COLO668 (cell line): ENCODE results near the gene TBC1D10A.

Source experiments
- DNase-seq: peaks from one replicate; lab custom pipeline; 2025; ENCODE audit not compliant: unreplicated experiment; lab: John Stamatoyannopoulos, UW

TBC1D10A gene

GRCh38 chr22:30302810-30303138 is 24.0 kb downstream of the TBC1D10A start:
- no peak for DNase-seq

GRCh38 chr22:30301995-30302809 is 24.5 kb downstream of the TBC1D10A start:
- no peak for DNase-seq

GRCh38 chr22:30299322-30299721 is 27.4 kb downstream of the TBC1D10A start:
- DNase-seq, result no peak

- DNase-seq, result no peak
Observed at GRCh38 chr22:30297991-30298701, 28.6 kb downstream of the TBC1D10A start.

- DNase-seq, result no peak
Observed at GRCh38 chr22:30297276-30297990, 29.3 kb downstream of the TBC1D10A start.

GRCh38 chr22:30296833-30297232 is 29.9 kb downstream of the TBC1D10A start:
- no peak for DNase-seq

- no peak for DNase-seq
Observed at GRCh38 chr22:30296324-30296723, 30.4 kb downstream of the TBC1D10A start.

GRCh38 chr22:30295576-30295975 is 31.2 kb downstream of the TBC1D10A start:
- DNase-seq, result no peak

GRCh38 chr22:30294830-30295229 is 31.9 kb downstream of the TBC1D10A start:
- no peak for DNase-seq

GRCh38 chr22:30294066-30294465 is 32.7 kb downstream of the TBC1D10A start:
- peak; percentile 6 for DNase-seq

- no peak for DNase-seq
Observed at GRCh38 chr22:30293026-30293425, 33.7 kb downstream of the TBC1D10A start.

- no peak for DNase-seq
Observed at GRCh38 chr22:30292069-30292970, 34.4 kb downstream of the TBC1D10A start.

- DNase-seq, result peak; percentile 61
Observed at GRCh38 chr22:30291058-30291892, 35.5 kb downstream of the TBC1D10A start.

- DNase-seq, result peak; percentile 61
Observed at GRCh38 chr22:30290342-30291057, 36.2 kb downstream of the TBC1D10A start.

GRCh38 chr22:30289980-30290313 is 36.8 kb downstream of the TBC1D10A start:
- no peak for DNase-seq

- peak; percentile 93 for DNase-seq
Observed at GRCh38 chr22:30289141-30289979, 37.4 kb downstream of the TBC1D10A start, which contains the start of gene CASTOR1. TSS of gene CASTOR1 (minus strand) at chr22:30289505. CDS start at chr22:30289497, 8 bp downstream.

- no peak for DNase-seq
Observed at GRCh38 chr22:30288419-30289140, 38.2 kb downstream of the TBC1D10A start.
